GM18511 (cell line): ENCODE measurements around the gene CDT1.
A peak's percentile ranks its signal among the peaks of the same experiment; 100 is the strongest.

Source experiments
- ATAC-seq: cut with Tn5 transposase; IDR thresholded peaks from one replicate; pipeline ENCODE4 v1.9.1; 2021; ENCODE audit warnings: mild to moderate bottlenecking, moderate library complexity; ENCODE audit not compliant: unreplicated experiment

CDT1 gene

DNA sequence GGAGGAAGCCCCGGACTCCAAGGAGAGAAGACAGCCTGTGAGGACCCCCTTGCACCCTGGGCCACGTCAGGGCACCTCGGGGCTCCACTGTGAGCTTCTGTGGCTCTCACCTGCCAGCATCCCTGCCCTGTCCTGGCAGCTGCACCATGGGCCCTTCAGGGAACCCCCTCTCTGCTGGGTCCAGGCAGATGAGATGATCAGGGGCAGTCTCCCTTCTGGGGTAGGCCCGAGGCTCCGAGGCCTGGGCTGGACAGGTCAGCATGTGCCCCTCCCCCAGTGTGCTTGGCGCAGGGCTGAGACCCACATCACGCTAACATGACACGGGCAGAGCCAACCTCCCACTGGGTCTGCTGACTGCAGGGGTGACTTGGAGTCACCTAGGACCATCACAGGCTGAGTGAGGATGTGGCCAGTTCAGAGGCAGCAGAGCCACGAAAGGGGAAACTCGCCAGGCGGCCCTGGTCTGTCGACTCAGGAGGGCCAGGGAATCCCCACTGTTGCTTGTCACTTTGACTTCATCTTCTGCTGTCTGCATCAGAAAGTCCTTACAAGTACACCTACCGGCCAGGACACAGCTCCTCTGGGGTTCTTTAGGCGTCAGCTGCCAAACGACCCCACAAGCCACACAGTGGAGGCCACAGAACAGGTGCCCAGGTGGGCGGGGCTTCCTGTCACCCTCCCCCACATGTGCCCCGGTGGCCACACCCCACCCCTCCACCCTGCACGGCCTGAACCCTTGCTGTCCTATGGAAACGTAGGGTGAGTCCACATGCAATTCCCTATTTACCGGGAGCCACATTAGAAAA, 50.9 kb downstream of the CDT1 start:
- no peak for ATAC-seq

DNA sequence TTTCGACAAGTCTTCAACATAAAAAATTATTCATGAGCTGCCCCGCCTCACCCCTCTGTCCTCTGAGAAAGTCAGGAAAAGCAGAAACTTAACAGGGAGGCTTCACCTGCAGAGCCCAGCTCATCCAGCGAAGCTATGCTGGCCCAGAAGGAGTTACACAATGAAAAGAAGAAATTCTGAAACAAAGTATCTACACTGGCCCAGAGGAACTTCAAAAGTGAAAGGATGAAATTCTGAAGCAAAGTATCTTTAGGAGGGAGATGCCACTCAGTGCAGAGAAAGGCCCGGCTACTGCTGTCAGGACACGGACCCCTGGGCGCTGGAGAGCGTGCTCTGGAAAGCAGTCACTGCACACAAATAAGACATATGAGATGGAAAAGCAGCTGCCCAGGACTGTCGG, 51.6 kb downstream of the CDT1 start:
- ATAC-seq = no peak

DNA sequence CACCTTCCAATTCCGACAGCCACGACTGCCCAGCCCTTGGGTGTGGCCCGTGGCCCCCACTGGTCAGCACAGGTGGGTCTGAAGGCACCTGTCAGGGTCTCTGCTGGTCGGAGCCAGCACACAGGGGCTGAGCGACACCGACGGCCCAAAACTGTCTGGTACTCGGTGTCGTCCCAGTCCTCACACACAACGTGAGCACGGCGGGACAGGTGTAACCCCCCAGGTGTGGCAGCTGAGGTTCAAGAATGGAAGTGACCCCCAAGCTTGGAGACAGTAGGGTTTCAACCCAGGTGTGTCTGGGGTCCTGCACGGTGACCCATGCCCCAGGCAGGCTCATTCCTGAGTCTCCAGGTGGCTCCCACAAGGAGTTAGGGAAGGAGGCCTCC, 52.1 kb downstream of the CDT1 start:
- no peak for ATAC-seq

DNA sequence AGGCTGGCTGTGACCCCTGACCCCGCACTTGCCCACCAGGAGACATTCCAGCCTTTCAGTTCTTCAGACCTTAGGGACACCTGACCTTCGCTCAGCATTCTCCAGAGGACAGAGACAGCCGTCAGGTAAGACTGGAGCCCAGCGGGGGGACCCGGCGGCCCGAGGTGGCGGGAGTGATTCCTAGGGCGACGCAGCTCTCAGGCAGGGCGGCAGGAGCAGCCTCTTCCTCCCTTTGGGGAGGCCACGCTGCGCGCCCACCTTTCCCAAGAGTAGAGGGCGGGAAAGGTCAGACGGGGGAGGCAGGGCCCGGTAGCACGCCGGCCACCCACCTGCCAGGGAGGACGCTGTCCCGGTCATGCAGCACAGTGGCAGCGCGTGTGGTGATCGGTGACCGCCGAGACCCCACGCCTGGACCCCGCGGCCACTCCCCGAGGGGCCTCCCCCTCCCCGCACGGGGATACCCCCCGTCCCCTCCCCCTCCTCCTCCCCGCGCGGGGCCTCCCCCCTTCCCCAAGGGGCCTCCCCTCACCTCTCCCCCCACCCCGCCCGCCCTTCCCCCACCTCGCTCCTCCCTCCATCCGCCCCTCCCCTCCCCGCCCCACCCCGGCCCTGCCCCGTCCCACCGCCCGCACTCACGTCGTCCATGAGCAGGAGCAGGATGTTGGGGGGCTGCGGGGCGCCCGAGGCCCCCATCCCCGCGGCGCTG, 52.7 kb downstream of the CDT1 start:
- ATAC-seq = no peak

DNA sequence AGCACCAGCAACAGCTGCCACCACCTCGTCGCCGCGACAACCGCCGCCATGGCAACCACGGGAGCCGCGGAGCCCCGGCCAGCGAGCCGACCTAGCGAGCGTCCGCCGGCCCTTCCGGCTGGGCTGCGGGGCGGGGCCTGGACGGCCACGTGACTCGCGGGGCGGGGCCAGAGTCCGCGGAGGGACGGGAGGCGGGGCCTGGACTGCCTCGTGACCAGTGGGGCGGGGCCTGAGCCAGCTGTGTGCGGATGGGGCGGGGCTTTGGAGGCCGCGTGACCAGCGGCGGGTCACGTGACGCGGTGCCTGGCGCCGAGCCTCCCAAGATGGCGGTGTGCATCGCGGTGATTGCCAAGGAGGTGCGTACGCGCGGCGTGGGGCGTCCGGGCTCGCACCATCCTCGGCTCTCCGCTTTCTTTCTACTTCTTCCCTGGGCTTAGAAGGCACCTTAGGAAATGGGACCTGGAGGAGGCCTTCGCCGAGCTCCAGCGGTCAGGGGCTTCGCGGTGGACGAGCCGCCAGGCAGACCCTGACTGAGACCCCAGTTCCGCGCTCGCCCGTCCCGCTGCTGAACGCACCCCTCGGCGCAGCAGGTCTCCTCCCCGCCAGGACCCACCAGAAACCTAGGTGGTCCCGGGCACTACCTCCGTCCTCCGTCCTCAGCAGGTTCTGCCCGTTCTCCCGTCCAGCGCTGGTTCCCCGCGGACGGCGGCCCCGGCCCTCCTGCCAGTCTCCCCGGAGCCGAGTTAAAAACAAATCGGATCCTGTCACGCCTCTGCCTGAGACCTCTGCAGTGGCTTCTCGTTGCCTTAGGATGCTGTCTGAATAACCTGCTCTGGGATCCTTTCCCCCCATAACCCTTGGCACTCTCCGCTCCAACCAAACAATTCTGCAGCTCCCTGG, 53.5 kb downstream of the CDT1 start, which contains the start of the genes GALNS and TRAPPC2L:
Gene GALNS, minus strand, starts transcription at position 120 of the 900 bp plus-strand sequence. Its CDS starts 70 bp downstream, at position 50.
Gene TRAPPC2L, plus strand, starts transcription at position 300 of the 900 bp plus-strand sequence. Its CDS starts 24 bp downstream, at position 324.
- ATAC-seq = peak; percentile 82

DNA sequence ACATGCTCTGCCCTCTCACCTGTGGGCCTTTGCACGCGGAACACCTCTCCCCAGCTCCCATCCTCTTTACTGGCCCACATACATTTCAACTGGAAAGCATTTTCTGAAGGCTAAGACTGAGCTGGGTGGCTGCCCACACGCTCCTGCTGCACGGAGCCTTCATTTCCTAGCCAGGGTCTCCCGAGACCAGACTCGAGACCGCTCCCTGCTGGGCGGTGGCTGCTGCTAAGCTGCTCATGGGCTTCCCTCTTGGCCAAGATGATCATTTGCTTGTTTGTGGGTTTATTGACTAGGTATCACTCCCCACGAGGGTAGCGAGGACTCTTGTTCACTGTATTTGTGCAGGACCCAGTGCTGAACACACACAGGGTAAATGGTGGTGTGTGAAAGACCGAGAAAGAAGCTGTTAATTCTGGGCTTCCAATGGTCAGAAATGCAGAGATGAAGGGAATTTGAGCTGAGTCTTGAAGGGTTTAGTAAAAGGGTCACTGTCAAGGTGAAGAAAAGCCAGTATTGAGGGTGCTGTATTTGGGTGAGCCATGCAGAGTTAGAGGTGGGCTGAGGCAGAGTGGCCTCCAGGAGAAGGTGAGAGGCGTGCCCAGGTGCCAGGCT, 54.2 kb downstream of the CDT1 start:
- ATAC-seq = peak; percentile 50
